HepG2 (cell line): ENCODE measurements around the gene EMC9. TPM values are rescaled to one million over a fixed set of nuclear protein-coding genes. Genes with fewer than 3 reads are reported as not detected.

ENCODE experiments used
- DR1 ChIP-seq: sonication (generic); formaldehyde crosslinking; IDR thresholded peaks from 2 replicates; pipeline ENCODE4 v1.8.0; 2021; ENCODE audit warnings: mild to moderate bottlenecking, missing genetic modification reagents, inconsistent platforms
- FOXP4 ChIP-seq: sonication (generic); formaldehyde crosslinking; IDR thresholded peaks from 2 replicates; pipeline ENCODE4 v1.4.0; 2020; ENCODE audit warnings: missing genetic modification reagents
- GABPB1 ChIP-seq: IDR thresholded peaks from 2 replicates; pipeline ENCODE4 v1.6.1; 2016; ENCODE audit warnings: mild to moderate bottlenecking, missing genetic modification reagents, moderate library complexity, missing compliant biosample characterization
- HDAC1 ChIP-seq: sonication (generic); formaldehyde crosslinking; IDR thresholded peaks from 2 replicates; pipeline ENCODE4 v1.5.1; 2020; ENCODE audit warnings: mild to moderate bottlenecking, missing genetic modification reagents
- HNF4G ChIP-seq, 2 experiments: sonication (generic) in 1 of 2; formaldehyde crosslinking in 1 of 2; IDR thresholded peaks; 2 replicates each; pipeline versions ENCODE4 v1.4.0 to v1.6.1; 2011 to 2020; ENCODE audit warnings: borderline replicate concordance in 2 of 2, low read depth in 2 of 2, mild to moderate bottlenecking in 2 of 2, low read length in 1 of 2, missing genetic modification reagents in 1 of 2, moderate library complexity in 1 of 2
- IRF9 ChIP-seq: sonication (generic); formaldehyde crosslinking; IDR thresholded peaks from 2 replicates; pipeline ENCODE4 v1.8.0; 2022; ENCODE audit warnings: missing genetic modification reagents, mild to moderate bottlenecking, borderline replicate concordance
- KDM2A ChIP-seq: sonication (generic); formaldehyde crosslinking; IDR thresholded peaks from 2 replicates; pipeline ENCODE4 v1.4.0; 2020; ENCODE audit warnings: low read depth, missing genetic modification reagents, borderline replicate concordance
- MATR3 ChIP-seq: sonication (generic); formaldehyde crosslinking; IDR thresholded peaks from 2 replicates; pipeline ENCODE4 v1.4.0; 2020; ENCODE audit warnings: missing genetic modification reagents
- POLR2G ChIP-seq: fragments of 200-400 bp; formaldehyde crosslinking; IDR thresholded peaks from 2 replicates; pipeline ENCODE4 v1.6.1; 2018; ENCODE audit warnings: mild to moderate bottlenecking, low read depth, low read length, moderate library complexity
- RAD51 ChIP-seq: fragments of 450-650 bp; IDR thresholded peaks from 2 replicates; pipeline ENCODE4 v1.6.1; 2016; ENCODE audit warnings: borderline replicate concordance
- STAT5B ChIP-seq: sonication (generic); formaldehyde crosslinking; IDR thresholded peaks from 2 replicates; pipeline ENCODE4 v1.4.0; 2020; ENCODE audit warnings: missing genetic modification reagents
- ZBTB38 ChIP-seq: sonication (generic); formaldehyde crosslinking; IDR thresholded peaks from 2 replicates; pipeline ENCODE4 v1.5.1; 2020; ENCODE audit warnings: mild to moderate bottlenecking, missing genetic modification reagents
- ZNF441 ChIP-seq: sonication (generic); formaldehyde crosslinking; IDR thresholded peaks from 2 replicates; pipeline ENCODE4 v1.7.0; 2021; ENCODE audit warnings: missing genetic modification reagents, borderline replicate concordance
- ZNF580 ChIP-seq: IDR thresholded peaks from 2 replicates; pipeline ENCODE4 v1.6.1; 2016; ENCODE audit warnings: low read depth, borderline replicate concordance
- ZNF619 ChIP-seq: sonication (generic); formaldehyde crosslinking; IDR thresholded peaks from 2 replicates; pipeline ENCODE4 v1.4.0; 2020; ENCODE audit warnings: mild to moderate bottlenecking, missing genetic modification reagents
- polyA plus RNA-seq, 8 experiments: library from polyadenylated mRNA; depleted of rRNA in 3 of 8; stranded (reverse) in 7 of 8; unstranded in 1 of 8; fragments of >200 nt; fragmentation: Illumina TruSeq in 4 of 8; extraction: Trizol in 4 of 8; gene quantifications; 2 replicates each; pipeline versions ENCODE4 v1.2.1 to v1.2.3, GENCODE V29; 2011 to 2016; ENCODE audit warnings: low read depth in 4 of 8, missing spikeins in 1 of 8, mixed read lengths in 1 of 8; ENCODE audit not compliant: insufficient read depth in 1 of 8
- total RNA-seq, 5 experiments: library from RNA; depleted of rRNA; stranded (reverse); fragments of >200 nt; fragmentation: Illumina TruSeq; extraction: Trizol; gene quantifications; 2 replicates each; pipeline ENCODE4 v1.2.3, GENCODE V29; 2016; ENCODE audit warnings: low read depth in 1 of 5
- TF ChIP-seq, protein P1 (sequence below): IDR thresholded peaks from 2 replicates; pipeline ENCODE4 v1.4.0; 2020; ENCODE audit warnings: mild to moderate bottlenecking, missing genetic modification reagents
- TF ChIP-seq, protein P2 (sequence below): sonication (generic); formaldehyde crosslinking; IDR thresholded peaks from 2 replicates; pipeline ENCODE4 v1.8.0; 2022; ENCODE audit warnings: missing genetic modification reagents, mild to moderate bottlenecking, moderate library complexity, borderline replicate concordance

Gene EMC9
- total and polyA plus RNA-seq, 2 of the 13 experiments (the other 11 are each of a cell fraction or from before 2014, with no cell fraction given), result 60.5 to 78.7 TPM

DNA sequence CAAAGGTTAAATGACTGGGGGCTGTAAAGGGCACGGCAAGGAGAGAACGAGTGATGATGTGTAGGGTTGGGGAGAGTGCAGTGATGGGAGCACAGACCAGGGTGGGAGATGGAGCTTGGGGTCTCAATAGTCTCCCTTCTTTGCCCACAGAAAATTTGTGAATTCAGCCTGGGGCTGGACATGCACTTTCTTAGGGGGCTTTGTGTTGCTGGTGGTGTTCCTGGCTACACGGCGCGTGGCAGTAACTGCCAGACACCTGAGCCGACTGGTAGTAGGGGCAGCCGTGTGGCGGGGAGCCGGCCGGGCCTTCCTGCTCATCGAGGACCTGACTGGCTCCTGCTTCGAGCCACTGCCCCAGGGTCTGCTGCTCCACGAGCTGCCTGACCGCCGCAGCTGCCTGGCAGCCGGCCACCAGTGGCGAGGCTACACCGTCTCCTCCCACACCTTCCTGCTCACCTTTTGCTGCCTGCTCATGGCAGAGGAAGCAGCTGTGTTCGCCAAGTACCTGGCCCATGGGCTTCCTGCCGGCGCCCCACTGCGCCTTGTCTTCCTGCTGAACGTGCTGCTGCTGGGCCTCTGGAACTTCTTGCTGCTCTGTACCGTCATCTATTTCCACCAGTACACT lies 9.2 kb downstream of the EMC9 start (continued):
- TF ChIP-seq ZNF619 (peak; percentile 46; the same call in 1 of the 2 replicates), MATR3 (CRISPR knock-in tag) (0 out of 2 replicates have a peak, but pooled peaks have one; percentile 89), HNF4G (IDR thresholded peaks at IDR 0.05; ENCODE audit: borderline replicate concordance, low read depth, low read length) (no peak), HNF4G (CRISPR knock-in tag; IDR thresholded peaks at IDR 0.05; ENCODE audit: borderline replicate concordance, low read depth) (0 out of 2 replicates have a peak, but pooled peaks have one; percentile 73), IRF9 (0 out of 2 replicates have a peak, but pooled peaks have one; percentile 29), GABPB1 (CRISPR knock-in tag) (peak; percentile 38; the same call in 1 of the 2 replicates), DR1 (no peak), ZNF580 (no peak), POLR2G (no peak), RAD51 (no peak), ZBTB38 (CRISPR knock-in tag) (peak; percentile 96), STAT5B (CRISPR knock-in tag) (no peak), KDM2A (CRISPR knock-in tag) (0 out of 2 replicates have a peak, but pooled peaks have one; percentile 13), HDAC1 (no peak), FOXP4 (CRISPR knock-in tag) (no peak), ZNF441 (CRISPR knock-in tag) (no peak)
- TF ChIP-seq, protein P1, sequence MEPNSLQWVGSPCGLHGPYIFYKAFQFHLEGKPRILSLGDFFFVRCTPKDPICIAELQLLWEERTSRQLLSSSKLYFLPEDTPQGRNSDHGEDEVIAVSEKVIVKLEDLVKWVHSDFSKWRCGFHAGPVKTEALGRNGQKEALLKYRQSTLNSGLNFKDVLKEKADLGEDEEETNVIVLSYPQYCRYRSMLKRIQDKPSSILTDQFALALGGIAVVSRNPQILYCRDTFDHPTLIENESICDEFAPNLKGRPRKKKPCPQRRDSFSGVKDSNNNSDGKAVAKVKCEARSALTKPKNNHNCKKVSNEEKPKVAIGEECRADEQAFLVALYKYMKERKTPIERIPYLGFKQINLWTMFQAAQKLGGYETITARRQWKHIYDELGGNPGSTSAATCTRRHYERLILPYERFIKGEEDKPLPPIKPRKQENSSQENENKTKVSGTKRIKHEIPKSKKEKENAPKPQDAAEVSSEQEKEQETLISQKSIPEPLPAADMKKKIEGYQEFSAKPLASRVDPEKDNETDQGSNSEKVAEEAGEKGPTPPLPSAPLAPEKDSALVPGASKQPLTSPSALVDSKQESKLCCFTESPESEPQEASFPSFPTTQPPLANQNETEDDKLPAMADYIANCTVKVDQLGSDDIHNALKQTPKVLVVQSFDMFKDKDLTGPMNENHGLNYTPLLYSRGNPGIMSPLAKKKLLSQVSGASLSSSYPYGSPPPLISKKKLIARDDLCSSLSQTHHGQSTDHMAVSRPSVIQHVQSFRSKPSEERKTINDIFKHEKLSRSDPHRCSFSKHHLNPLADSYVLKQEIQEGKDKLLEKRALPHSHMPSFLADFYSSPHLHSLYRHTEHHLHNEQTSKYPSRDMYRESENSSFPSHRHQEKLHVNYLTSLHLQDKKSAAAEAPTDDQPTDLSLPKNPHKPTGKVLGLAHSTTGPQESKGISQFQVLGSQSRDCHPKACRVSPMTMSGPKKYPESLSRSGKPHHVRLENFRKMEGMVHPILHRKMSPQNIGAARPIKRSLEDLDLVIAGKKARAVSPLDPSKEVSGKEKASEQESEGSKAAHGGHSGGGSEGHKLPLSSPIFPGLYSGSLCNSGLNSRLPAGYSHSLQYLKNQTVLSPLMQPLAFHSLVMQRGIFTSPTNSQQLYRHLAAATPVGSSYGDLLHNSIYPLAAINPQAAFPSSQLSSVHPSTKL (CRISPR knock-in tag), result no peak
- TF ChIP-seq, protein P2, sequence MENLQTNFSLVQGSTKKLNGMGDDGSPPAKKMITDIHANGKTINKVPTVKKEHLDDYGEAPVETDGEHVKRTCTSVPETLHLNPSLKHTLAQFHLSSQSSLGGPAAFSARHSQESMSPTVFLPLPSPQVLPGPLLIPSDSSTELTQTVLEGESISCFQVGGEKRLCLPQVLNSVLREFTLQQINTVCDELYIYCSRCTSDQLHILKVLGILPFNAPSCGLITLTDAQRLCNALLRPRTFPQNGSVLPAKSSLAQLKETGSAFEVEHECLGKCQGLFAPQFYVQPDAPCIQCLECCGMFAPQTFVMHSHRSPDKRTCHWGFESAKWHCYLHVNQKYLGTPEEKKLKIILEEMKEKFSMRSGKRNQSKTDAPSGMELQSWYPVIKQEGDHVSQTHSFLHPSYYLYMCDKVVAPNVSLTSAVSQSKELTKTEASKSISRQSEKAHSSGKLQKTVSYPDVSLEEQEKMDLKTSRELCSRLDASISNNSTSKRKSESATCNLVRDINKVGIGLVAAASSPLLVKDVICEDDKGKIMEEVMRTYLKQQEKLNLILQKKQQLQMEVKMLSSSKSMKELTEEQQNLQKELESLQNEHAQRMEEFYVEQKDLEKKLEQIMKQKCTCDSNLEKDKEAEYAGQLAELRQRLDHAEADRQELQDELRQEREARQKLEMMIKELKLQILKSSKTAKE (CRISPR knock-in tag), result no peak
